ENCODE data around the gene SGTB. TPM values are rescaled to one million over a fixed set of nuclear protein-coding genes. Genes with fewer than 3 reads are reported as not detected.

SGTB gene
- total and polyA plus RNA-seq, 10 donors, result 2.0 to 16.3 (median 13.0) TPM

DNA sequence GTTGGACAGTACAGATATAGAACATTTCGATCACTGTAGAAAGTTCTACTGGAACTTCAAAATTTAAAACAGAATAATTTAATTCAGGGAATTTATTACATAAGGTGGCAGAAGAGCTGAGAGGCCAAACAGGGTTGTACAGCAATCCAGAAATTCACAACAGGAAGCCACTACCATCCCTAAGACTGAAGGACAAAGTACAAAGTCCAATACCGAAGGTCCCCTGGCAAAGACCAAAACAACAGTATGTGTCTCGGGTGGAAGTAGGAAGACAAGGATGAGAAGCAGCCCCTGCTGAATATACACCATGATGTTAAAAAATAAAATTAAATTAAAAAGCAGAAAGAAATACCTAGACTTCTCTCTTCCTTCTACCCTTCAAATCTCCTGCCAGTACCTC, 19.9 kb downstream of the SGTB start:
- Histone ChIP-seq H3K36me3 (peaks cover 2 to 88% (median 32%) of the 10 kb centered on the region in 6 donors), H3K4me1 (peaks cover 0 to 4% (median 0%) of the 10 kb centered on the region in 6 donors), H3K4me3 (no peak overlapping the region), H3K9me3 (no peaks in the 10 kb centered on the region), H3K27ac (no peak overlapping the region), H3K27me3 (replicated peaks in 1 of 7) (no peaks in the 10 kb centered on the region)
- no peak for DNase-seq
- 90 to 98% (median 98%) methylated on average over 3 of the region's 3 CpGs for WGBS, 5 donors
- intact Hi-C loops (cut with DNase I; ENCODE audit: low total_unique reads), result no loop called here
- TF ChIP-seq POLR2AphosphoS5 (IDR thresholded peaks at IDR 0.05) (no peak), POLR2A (IDR thresholded peaks at IDR 0.05) (no peak)
- TF ChIP-seq, protein P1, sequence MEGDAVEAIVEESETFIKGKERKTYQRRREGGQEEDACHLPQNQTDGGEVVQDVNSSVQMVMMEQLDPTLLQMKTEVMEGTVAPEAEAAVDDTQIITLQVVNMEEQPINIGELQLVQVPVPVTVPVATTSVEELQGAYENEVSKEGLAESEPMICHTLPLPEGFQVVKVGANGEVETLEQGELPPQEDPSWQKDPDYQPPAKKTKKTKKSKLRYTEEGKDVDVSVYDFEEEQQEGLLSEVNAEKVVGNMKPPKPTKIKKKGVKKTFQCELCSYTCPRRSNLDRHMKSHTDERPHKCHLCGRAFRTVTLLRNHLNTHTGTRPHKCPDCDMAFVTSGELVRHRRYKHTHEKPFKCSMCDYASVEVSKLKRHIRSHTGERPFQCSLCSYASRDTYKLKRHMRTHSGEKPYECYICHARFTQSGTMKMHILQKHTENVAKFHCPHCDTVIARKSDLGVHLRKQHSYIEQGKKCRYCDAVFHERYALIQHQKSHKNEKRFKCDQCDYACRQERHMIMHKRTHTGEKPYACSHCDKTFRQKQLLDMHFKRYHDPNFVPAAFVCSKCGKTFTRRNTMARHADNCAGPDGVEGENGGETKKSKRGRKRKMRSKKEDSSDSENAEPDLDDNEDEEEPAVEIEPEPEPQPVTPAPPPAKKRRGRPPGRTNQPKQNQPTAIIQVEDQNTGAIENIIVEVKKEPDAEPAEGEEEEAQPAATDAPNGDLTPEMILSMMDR (IDR thresholded peaks at IDR 0.05 in 8 of 11, conservative IDR thresholded peaks at IDR 0.05 in 3 of 11), result no peak

DNA sequence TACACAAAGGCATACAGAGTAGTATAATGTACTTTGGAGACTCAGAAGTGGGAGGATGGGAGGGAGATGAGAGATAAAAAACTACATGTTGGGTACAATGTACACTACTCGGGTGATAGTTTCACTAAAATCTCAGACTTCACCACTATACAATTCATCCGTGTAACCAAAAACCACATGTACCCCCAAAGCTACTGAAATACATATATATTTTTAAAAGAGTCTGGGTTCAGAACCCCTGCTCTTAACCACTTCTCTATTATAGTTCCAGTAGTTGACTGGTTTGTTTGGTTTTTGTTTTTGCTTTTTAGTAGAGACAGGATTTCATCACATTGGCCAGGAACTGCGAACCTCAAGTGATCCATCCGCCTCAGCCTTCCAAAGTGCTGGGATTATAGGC, 22.6 kb downstream of the SGTB start:
- Histone ChIP-seq H3K4me1 (peaks cover 0 to 4% (median 0%) of the 10 kb centered on the region in 6 donors), H3K27ac (no peak overlapping the region), H3K4me3 (no peak overlapping the region), H3K27me3 (replicated peaks in 1 of 7) (no peaks in the 10 kb centered on the region), H3K9me3 (no peaks in the 10 kb centered on the region), H3K36me3 (peaks cover 2 to 86% (median 32%) of the 10 kb centered on the region in 6 donors)
- intact Hi-C loops (cut with DNase I; ENCODE audit: low total_unique reads), result no loop called here
- 69 to 88% (median 82%) methylated on average over 4 of the region's 4 CpGs for WGBS, 5 donors
- no peak for TF ChIP-seq POLR2A (IDR thresholded peaks at IDR 0.05)
- TF ChIP-seq POLR2AphosphoS5 (IDR thresholded peaks at IDR 0.05), result no peak
- TF ChIP-seq, protein P1 (IDR thresholded peaks at IDR 0.05 in 8 of 11, conservative IDR thresholded peaks at IDR 0.05 in 3 of 11), result no peak
- no peak for DNase-seq

DNA sequence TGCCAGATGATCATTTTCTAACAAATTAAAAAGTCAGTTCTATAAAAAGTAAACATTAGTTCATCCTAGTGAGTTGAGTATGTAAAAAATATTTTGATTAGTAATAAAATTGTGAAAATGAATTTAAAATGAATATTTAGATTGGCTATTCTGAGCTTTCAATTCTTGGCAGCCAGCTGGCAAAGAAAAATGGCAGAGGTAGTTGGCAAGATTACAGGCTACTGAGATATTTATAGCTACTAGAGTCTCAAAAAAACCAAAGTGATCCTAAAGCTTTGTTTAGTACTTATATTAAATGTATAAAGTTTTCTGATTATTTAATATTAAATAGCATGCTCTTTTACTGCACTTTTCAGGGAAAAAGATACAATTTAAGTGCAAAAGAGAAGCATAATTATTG, 25.0 kb downstream of the SGTB start:
- TF ChIP-seq, protein P1 (IDR thresholded peaks at IDR 0.05 in 8 of 11, conservative IDR thresholded peaks at IDR 0.05 in 3 of 11), result no peak
- TF ChIP-seq POLR2A (IDR thresholded peaks at IDR 0.05), result no peak
- TF ChIP-seq POLR2AphosphoS5 (IDR thresholded peaks at IDR 0.05), result no peak
- Histone ChIP-seq H3K27me3 (replicated peaks in 1 of 7) (no peaks in the 10 kb centered on the region), H3K36me3 (peaks cover 0 to 80% (median 11%) of the 10 kb centered on the region in 6 donors), H3K9me3 (no peaks in the 10 kb centered on the region), H3K27ac (no peak overlapping the region), H3K4me1 (peaks cover 0 to 4% (median 0%) of the 10 kb centered on the region in 6 donors), H3K4me3 (no peak overlapping the region)
- intact Hi-C loops (cut with DNase I; ENCODE audit: low total_unique reads), result no loop called here
- no peak for DNase-seq

DNA sequence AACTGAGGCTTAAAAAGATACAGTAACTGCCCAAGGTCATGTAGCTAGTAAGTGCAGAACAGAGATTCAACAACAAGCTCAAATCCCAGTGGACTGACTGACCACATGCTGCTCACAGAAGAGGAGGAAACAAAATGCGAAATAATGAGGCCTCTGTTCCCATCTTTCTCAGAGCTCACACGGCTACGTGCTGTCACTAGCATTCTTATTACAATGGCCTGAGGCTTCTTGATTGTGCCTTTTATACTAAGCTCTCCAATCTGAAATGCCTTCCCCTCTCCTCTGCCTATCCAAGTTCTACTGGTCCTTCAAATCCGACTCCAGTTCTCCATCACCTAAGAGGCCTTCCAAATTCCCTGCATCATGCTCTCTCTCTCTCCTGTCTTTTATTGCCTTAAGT, 26.0 kb downstream of the SGTB start:
- 89 to 94% (median 93%) methylated on average over 4 of the region's 4 CpGs for WGBS, 5 donors
- Histone ChIP-seq H3K4me3 (no peak overlapping the region), H3K4me1 (peaks cover 0 to 4% (median 0%) of the 10 kb centered on the region in 6 donors), H3K27me3 (replicated peaks in 1 of 7) (no peaks in the 10 kb centered on the region), H3K36me3 (peaks cover 0 to 82% (median 12%) of the 10 kb centered on the region in 6 donors), H3K9me3 (no peaks in the 10 kb centered on the region), H3K27ac (no peak overlapping the region)
- TF ChIP-seq POLR2A (IDR thresholded peaks at IDR 0.05), result no peak
- TF ChIP-seq, protein P1 (IDR thresholded peaks at IDR 0.05 in 8 of 11, conservative IDR thresholded peaks at IDR 0.05 in 3 of 11), result no peak
- TF ChIP-seq POLR2AphosphoS5 (IDR thresholded peaks at IDR 0.05), result no peak
- DNase-seq, result no peak
- intact Hi-C loops (cut with DNase I; ENCODE audit: low total_unique reads), result no loop called here
